SK-N-SH (cell line): ENCODE results near the gene MYO1B. TPM values are rescaled to one million over a fixed set of nuclear protein-coding genes. Genes with fewer than 3 reads are reported as not detected.

Experiments used
- CTCF ChIA-PET: fragments of 300-600, 350-600 bp; formaldehyde crosslinking; extraction: SDS; loops from one replicate; lab custom pipeline; 2021; lab: Yijun Ruan, JAX
- POLR2A ChIA-PET: fragments of 350-600 bp; sonication (Branson Sonifier 250); formaldehyde crosslinking; extraction: SDS; loops from one replicate; lab custom pipeline; 2020; ENCODE audit warnings: antibody characterized with exemption, inconsistent platforms; lab: Yijun Ruan, JAX
- DNase-seq: peaks from one replicate; pipeline ENCODE4 v3.0.0; 2012
- H2AFZ ChIP-seq: fragments of 200-600 bp; sonication (generic); 2 replicates; pipeline ENCODE4 v1.8.1; 2016; ENCODE audit warnings: antibody characterized with exemption, mild to moderate bottlenecking, low read depth
- H3F3A ChIP-seq: fragments of 200-600 bp; sonication (generic); replicated peaks from 2 replicates; pipeline ENCODE3; 2016; ENCODE audit warnings: antibody characterized with exemption, mild to moderate bottlenecking; ENCODE audit not compliant: insufficient read depth
- H3K27ac ChIP-seq, 2 experiments: fragments of 200-500 bp in 1 of 2; fragments of 200-600 bp in 1 of 2; sonication (Bioruptor generic) in 1 of 2; sonication (generic), shearing (Covaris generic) in 1 of 2; 2 replicates each; pipeline versions ENCODE4 v1.5.1 to v1.6.1; 2014 to 2016; ENCODE audit warnings: low read depth in 2 of 2, inconsistent platforms in 1 of 2, low read length in 1 of 2, mild to moderate bottlenecking in 1 of 2, mixed read lengths in 1 of 2
- H3K27me3 ChIP-seq: fragments of 200-600 bp; sonication (generic), shearing (Covaris generic); 2 replicates; pipeline ENCODE4 v1.6.1; 2016; ENCODE audit warnings: mixed run types; ENCODE audit not compliant: insufficient read depth
- H3K36me3 ChIP-seq, 2 experiments: fragments of 200-500 bp in 1 of 2; fragments of 200-600 bp in 1 of 2; sonication (Bioruptor generic) in 1 of 2; sonication (generic) in 1 of 2; replicated peaks in 1 of 2; 2 replicates each; pipeline versions ENCODE3 to v1.5.1; 2014 to 2016; ENCODE audit warnings: low read length in 1 of 2, mild to moderate bottlenecking in 1 of 2; ENCODE audit not compliant: insufficient read depth in 2 of 2, control insufficient read depth in 1 of 2
- H3K4me1 ChIP-seq, 2 experiments: fragments of 200-500 bp in 1 of 2; fragments of 200-600 bp in 1 of 2; sonication (Bioruptor generic) in 1 of 2; sonication (generic), shearing (Covaris generic) in 1 of 2; 2 replicates each; pipeline versions ENCODE4 v1.5.1 to v1.6.1; 2014 to 2016; ENCODE audit warnings: low read depth in 1 of 2, low read length in 1 of 2, mixed run types in 1 of 2; ENCODE audit not compliant: insufficient read depth in 2 of 2, control insufficient read depth in 1 of 2
- H3K4me2 ChIP-seq: fragments of 200-600 bp; sonication (generic), shearing (Covaris generic); 2 replicates; pipeline ENCODE4 v1.6.1; 2017; ENCODE audit warnings: mixed run types
- H3K4me3 ChIP-seq, 2 experiments: fragments of 200-500 bp in 1 of 2; fragments of 200-600 bp in 1 of 2; sonication (Bioruptor generic) in 1 of 2; sonication (generic), shearing (Covaris generic) in 1 of 2; 2 replicates each; pipeline versions ENCODE4 v1.5.1 to v1.8.1; 2014 to 2016; ENCODE audit warnings: low read depth in 2 of 2, inconsistent platforms in 1 of 2, low read length in 1 of 2, mild to moderate bottlenecking in 1 of 2, mixed read lengths in 1 of 2, moderate library complexity in 1 of 2
- H3K79me2 ChIP-seq: fragments of 200-600 bp; sonication (generic); 2 replicates; pipeline ENCODE4 v1.8.1; 2017; ENCODE audit warnings: mild to moderate bottlenecking; ENCODE audit not compliant: insufficient read depth
- H3K9ac ChIP-seq: fragments of 200-600 bp; sonication (generic); 2 replicates; pipeline ENCODE4 v1.6.1; 2017; ENCODE audit warnings: mixed run types
- H3K9me2 ChIP-seq: fragments of 200-600 bp; sonication (generic); 2 replicates; pipeline ENCODE4 v1.6.1; 2017; ENCODE audit warnings: mixed run types
- H3K9me3 ChIP-seq: fragments of 200-600 bp; sonication (generic); 2 replicates; pipeline ENCODE4 v1.6.1; 2017; ENCODE audit warnings: mixed run types, mild to moderate bottlenecking, moderate library complexity
- H4K20me1 ChIP-seq: fragments of 200-600 bp; sonication (generic); 2 replicates; pipeline ENCODE4 v1.6.1; 2017; ENCODE audit warnings: mild to moderate bottlenecking, mixed run types; ENCODE audit not compliant: insufficient read depth
- CTCF ChIP-seq: fragments of 200-600 bp; sonication (generic); IDR thresholded peaks from 2 replicates; pipeline ENCODE4 v1.6.1; 2017; ENCODE audit warnings: antibody characterized with exemption, mild to moderate bottlenecking, moderate library complexity
- EZH2phosphoT487 ChIP-seq: fragments of 200-600 bp; sonication (generic); IDR thresholded peaks from 2 replicates; pipeline ENCODE4 v1.6.1; 2017; ENCODE audit warnings: low read depth, mixed run types, mild to moderate bottlenecking, antibody characterized with exemption, moderate library complexity, borderline replicate concordance
- FOSL2 ChIP-seq: IDR thresholded peaks from 2 replicates; pipeline ENCODE4 v1.4.0; 2012; ENCODE audit warnings: low read depth, mild to moderate bottlenecking, moderate library complexity, borderline replicate concordance
- FOXM1 ChIP-seq: IDR thresholded peaks from 2 replicates; pipeline ENCODE4 v1.4.0; 2012; ENCODE audit warnings: low read depth, mild to moderate bottlenecking
- GABPA ChIP-seq: IDR thresholded peaks from 2 replicates; pipeline ENCODE4 v1.4.0; 2012; ENCODE audit warnings: low read depth, mild to moderate bottlenecking
- GATA2 ChIP-seq: sonication (generic); formaldehyde crosslinking; IDR thresholded peaks from 2 replicates; pipeline ENCODE4 v1.5.0; 2020; ENCODE audit warnings: mild to moderate bottlenecking, missing genetic modification reagents
- MEF2A ChIP-seq: IDR thresholded peaks from 2 replicates; pipeline ENCODE4 v1.4.0; 2012; ENCODE audit warnings: low read depth, borderline replicate concordance
- NFIC ChIP-seq: IDR thresholded peaks from 2 replicates; pipeline ENCODE4 v1.4.0; 2012; ENCODE audit warnings: borderline replicate concordance
- NRF1 ChIP-seq: IDR thresholded peaks from 2 replicates; pipeline ENCODE4 v1.6.1; 2012; ENCODE audit warnings: low read depth, mild to moderate bottlenecking, low read length
- RAD21 ChIP-seq: IDR thresholded peaks from 2 replicates; pipeline ENCODE4 v1.6.1; 2012; ENCODE audit warnings: mild to moderate bottlenecking, low read length
- RCOR1 ChIP-seq: fragments of 150-350 bp; IDR thresholded peaks from 2 replicates; pipeline ENCODE4 v1.6.1; 2017; ENCODE audit warnings: antibody characterized with exemption, low read length
- RFX5 ChIP-seq: IDR thresholded peaks from 2 replicates; pipeline ENCODE4 v1.6.1; 2012; ENCODE audit warnings: mild to moderate bottlenecking, improper control_type of control experiment, low read length
- RXRA ChIP-seq: IDR thresholded peaks from 2 replicates; pipeline ENCODE4 v1.4.0; 2012; ENCODE audit warnings: low read depth, mild to moderate bottlenecking, borderline replicate concordance
- SIN3A ChIP-seq: IDR thresholded peaks from 2 replicates; pipeline ENCODE4 v1.6.1; 2012; ENCODE audit warnings: low read depth, mild to moderate bottlenecking, low read length, moderate library complexity, borderline replicate concordance
- TCF12 ChIP-seq: IDR thresholded peaks from 2 replicates; pipeline ENCODE4 v1.4.0; 2012
- USF1 ChIP-seq: IDR thresholded peaks from 2 replicates; pipeline ENCODE4 v1.4.0; 2012; ENCODE audit warnings: low read depth, borderline replicate concordance
- YY1 ChIP-seq: IDR thresholded peaks from 2 replicates; pipeline ENCODE4 v1.4.0; 2012; ENCODE audit warnings: low read depth, mild to moderate bottlenecking
- WGBS: methylation state at CpG from one replicate; pipeline ENCODE4 v1.1.6; 2017; ENCODE audit warnings: low lambda C conversion rate; 5-methylcytosine and 5-hydroxymethylcytosine counted together
- polyA plus RNA-seq, 3 experiments: library from polyadenylated mRNA; depleted of rRNA; stranded (reverse); fragments of >200 nt; gene quantifications; 2 replicates each; pipeline ENCODE4 v1.2.3, GENCODE V29; 2012
- TF ChIP-seq, protein P1 (sequence below): fragments of 150-350 bp; IDR thresholded peaks from 2 replicates; pipeline ENCODE4 v1.6.1; 2016; ENCODE audit warnings: mild to moderate bottlenecking, low read depth, low read length
- TF ChIP-seq, protein P2 (sequence below): IDR thresholded peaks from 2 replicates; pipeline ENCODE4 v1.4.0; 2012; ENCODE audit warnings: low read depth

The MYO1B gene
- polyA plus RNA-seq, 1 of the 3 experiments (the other 2 are of a cell fraction) = 20.2 TPM

DNA sequence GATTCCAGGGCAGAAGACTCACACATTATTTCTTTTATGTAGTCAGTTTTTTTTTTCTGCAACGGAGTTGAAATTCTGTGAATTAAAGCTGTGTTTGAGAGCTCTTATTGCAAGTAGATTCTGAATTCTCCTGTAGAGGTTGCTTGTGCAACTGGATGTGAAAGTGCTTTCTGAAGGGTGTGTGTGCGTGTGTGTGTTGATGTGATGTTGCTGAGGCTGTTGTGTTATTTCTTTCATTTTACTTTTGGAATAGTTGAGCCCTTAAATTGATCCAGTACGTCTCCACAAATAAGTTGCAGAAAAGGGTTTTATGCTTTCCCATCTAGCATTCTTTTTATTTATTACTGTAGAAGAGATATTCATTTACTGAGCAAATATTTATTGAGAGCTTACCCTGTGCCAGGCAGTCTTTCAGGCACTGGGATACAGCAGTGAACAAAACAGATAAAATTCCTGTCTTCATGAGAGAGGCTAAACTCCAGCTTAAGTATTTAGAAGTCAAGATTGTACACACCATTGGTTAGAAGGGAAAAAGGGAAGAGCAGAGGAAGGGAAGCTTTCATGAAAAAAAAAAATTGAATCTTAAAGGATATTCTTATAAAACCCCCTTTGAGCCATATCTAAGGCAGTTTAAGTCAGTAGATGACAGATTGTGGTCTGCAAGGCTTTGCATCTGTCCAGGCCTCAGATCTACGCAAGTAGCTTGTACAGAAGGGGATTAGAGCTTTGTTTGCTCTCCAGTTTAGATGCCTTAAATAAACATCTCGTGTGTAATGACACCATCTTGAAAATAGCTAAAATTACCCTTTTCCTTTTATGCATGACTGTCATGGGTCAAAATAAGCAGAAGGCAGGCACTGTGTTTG lies 58.2 kb downstream of the MYO1B start (continued):
- TF ChIP-seq USF1 (no peak), GATA2 (CRISPR knock-in tag) (no peak)

- no peaks in the 10 kb centered on the region for H4K20me1 ChIP-seq
- 92% methylated on average over 6 of the region's 8 CpGs for WGBS
- H3K9ac ChIP-seq = no peak overlapping the region
- H3K4me3 ChIP-seq = no peak overlapping the region
- ChIA-PET POLR2A (no interaction called here), CTCF (interaction anchor here (1.0 to 1.1 kb wide), 2 partner anchors 12 to 58 kb away, joined by 3 to 4 read pairs; no protein-coding TSS in a partner anchor)
- H3K27me3 ChIP-seq = no peaks in the 10 kb centered on the region
- DNase-seq = no peak
- no peaks in the 10 kb centered on the region for H3K9me2 ChIP-seq
- H3K4me2 ChIP-seq = no peak overlapping the region
- peaks cover 0 to 10% of the 10 kb centered on the region in 2 experiments; a peak in 1 of 4 replicates for H3K4me1 ChIP-seq
- H3K27ac ChIP-seq = peak overlapping the region in 1 of 2 experiments; percentile 22; a peak in 1 of 4 replicates
- H3K79me2 ChIP-seq = peaks cover 19% of the 10 kb centered on the region; the same call in 1 of the 2 replicates
- no peak overlapping the region for H2AFZ ChIP-seq
- H3F3A ChIP-seq = no peaks in the 10 kb centered on the region
- TF ChIP-seq, protein P1, sequence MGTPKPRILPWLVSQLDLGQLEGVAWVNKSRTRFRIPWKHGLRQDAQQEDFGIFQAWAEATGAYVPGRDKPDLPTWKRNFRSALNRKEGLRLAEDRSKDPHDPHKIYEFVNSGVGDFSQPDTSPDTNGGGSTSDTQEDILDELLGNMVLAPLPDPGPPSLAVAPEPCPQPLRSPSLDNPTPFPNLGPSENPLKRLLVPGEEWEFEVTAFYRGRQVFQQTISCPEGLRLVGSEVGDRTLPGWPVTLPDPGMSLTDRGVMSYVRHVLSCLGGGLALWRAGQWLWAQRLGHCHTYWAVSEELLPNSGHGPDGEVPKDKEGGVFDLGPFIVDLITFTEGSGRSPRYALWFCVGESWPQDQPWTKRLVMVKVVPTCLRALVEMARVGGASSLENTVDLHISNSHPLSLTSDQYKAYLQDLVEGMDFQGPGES = no peak
- TF ChIP-seq, protein P2, sequence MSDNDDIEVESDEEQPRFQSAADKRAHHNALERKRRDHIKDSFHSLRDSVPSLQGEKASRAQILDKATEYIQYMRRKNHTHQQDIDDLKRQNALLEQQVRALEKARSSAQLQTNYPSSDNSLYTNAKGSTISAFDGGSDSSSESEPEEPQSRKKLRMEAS = no peak
- TF ChIP-seq CTCF (no peak), RAD21 (no peak), TCF12 (no peak), EZH2phosphoT487 (no peak), NFIC (no peak), SIN3A (no peak), MEF2A (no peak), RFX5 (no peak), YY1 (no peak), FOSL2 (no peak), RCOR1 (no peak), RXRA (no peak), FOXM1 (no peak), GABPA (no peak), NRF1 (no peak)
- no peaks in the 10 kb centered on the region for H3K36me3 ChIP-seq
- H3K9me3 ChIP-seq = no peaks in the 10 kb centered on the region
These were observed 60.0 kb downstream of the MYO1B start for GRCh38 chr2:191304939-191305875.
